HG02759 (cell line): ENCODE results near the gene KLHDC8A.
A peak's percentile ranks its signal among the peaks of the same experiment; 100 is the strongest.
"Not testable (repeated sequence)": the region's sequence is repeated elsewhere in the genome, so short reads cannot be mapped to it uniquely, and the experiment has no call there.

Experiments
- ATAC-seq: cut with Tn5 transposase; IDR thresholded peaks from one replicate; pipeline ENCODE4 v1.9.1; 2021; ENCODE audit warnings: mild to moderate bottlenecking, moderate library complexity; ENCODE audit not compliant: unreplicated experiment

KLHDC8A gene

GRCh38 chr1:205298191-205298994, 58.3 kb downstream of the KLHDC8A start:
- no peak for ATAC-seq

- ATAC-seq, result not testable (repeated sequence)
Measured at GRCh38 chr1:205297546-205298177, 59.1 kb downstream of the KLHDC8A start.

GRCh38 chr1:205296154-205296553, 60.6 kb downstream of the KLHDC8A start:
- ATAC-seq, result no peak

- no peak for ATAC-seq
Measured at GRCh38 chr1:205294934-205295333, 61.8 kb downstream of the KLHDC8A start.

GRCh38 chr1:205294175-205294917, 62.4 kb downstream of the KLHDC8A start:
- no peak for ATAC-seq

GRCh38 chr1:205293350-205294074, 63.2 kb downstream of the KLHDC8A start:
- ATAC-seq, result no peak

- ATAC-seq, result no peak
Measured at GRCh38 chr1:205291596-205291995, 65.1 kb downstream of the KLHDC8A start.

- peak; percentile 85 for ATAC-seq
Measured at GRCh38 chr1:205287767-205288559, 68.8 kb downstream of the KLHDC8A start.

GRCh38 chr1:205287076-205287475, 69.6 kb downstream of the KLHDC8A start:
- ATAC-seq, result no peak

- ATAC-seq, result peak; percentile 36
Measured at GRCh38 chr1:205286335-205286950, 70.3 kb downstream of the KLHDC8A start.
